IMR-90 (cell line): Measurements from ENCODE around the gene SNRNP35. TPM values are rescaled to one million over a fixed set of nuclear protein-coding genes. Genes with fewer than 3 reads are reported as not detected.

Experiments used
- ATAC-seq: fragments of 200-7000 bp; cut with Tn5 transposase; 2 replicates; pipeline ENCODE4 v1.9.1; 2020; ENCODE audit warnings: low read depth, mild to moderate bottlenecking, moderate library complexity
- BruUV-seq: library from RNA; stranded (reverse); fragments of 400-500 nt; replicated peaks from 2 replicates; lab custom pipeline; 2021; lab: Mats Ljungman, UMichigan
- CTCF ChIA-PET: fragments of 300-600 bp; formaldehyde crosslinking; extraction: SDS; loops from one replicate; lab custom pipeline; 2021; ENCODE audit warnings: antibody characterized with exemption; lab: Yijun Ruan, JAX
- POLR2A ChIA-PET: fragments of 300-600 bp; sonication (Branson Sonifier 250); formaldehyde crosslinking; loops from one replicate; lab custom pipeline; 2022; ENCODE audit warnings: antibody characterized with exemption; ENCODE audit not compliant: unreplicated experiment; lab: Charles Lee
- DNase-seq: peaks from one replicate; pipeline ENCODE4 v3.0.0; 2013
- H2AFZ ChIP-seq: replicated peaks from 2 replicates; pipeline ENCODE3; 2013; ENCODE audit warnings: low read length, mild to moderate bottlenecking; ENCODE audit not compliant: poor library complexity
- H2AK5ac ChIP-seq: 2 replicates; pipeline ENCODE4 v1.6.1; 2013; ENCODE audit warnings: low read depth, low read length, inconsistent platforms
- H2AK9ac ChIP-seq: replicated peaks from 2 replicates; pipeline ENCODE3; 2013; ENCODE audit warnings: mild to moderate bottlenecking, low read depth, low read length, moderate library complexity; ENCODE audit not compliant: poor library complexity
- H2BK120ac ChIP-seq: 2 replicates; pipeline ENCODE4 v1.6.1; 2013; ENCODE audit warnings: low read depth, low read length, inconsistent platforms
- H2BK15ac ChIP-seq: 3 replicates; pipeline ENCODE4 v1.6.1; 2013; ENCODE audit warnings: low read depth, low read length, inconsistent platforms
- H2BK20ac ChIP-seq: 2 replicates; pipeline ENCODE4 v1.6.1; 2013; ENCODE audit warnings: low read depth, mild to moderate bottlenecking, inconsistent platforms, low read length, moderate library complexity
- H2BK5ac ChIP-seq: 2 replicates; pipeline ENCODE4 v1.6.1; 2013; ENCODE audit warnings: mild to moderate bottlenecking, low read depth, low read length, inconsistent platforms; ENCODE audit not compliant: poor library complexity, severe bottlenecking
- H3K14ac ChIP-seq: replicated peaks from 2 replicates; pipeline ENCODE4 v1.6.1; 2013; ENCODE audit warnings: low read depth, low read length, inconsistent platforms
- H3K18ac ChIP-seq: 2 replicates; pipeline ENCODE4 v1.6.1; 2013; ENCODE audit warnings: low read depth, low read length, control low read depth
- H3K23ac ChIP-seq: 2 replicates; pipeline ENCODE4 v1.6.1; 2013; ENCODE audit warnings: low read depth, low read length, inconsistent platforms
- H3K27ac ChIP-seq: 2 replicates; pipeline ENCODE4 v1.5.1; 2013; ENCODE audit warnings: mild to moderate bottlenecking, control low read depth, low read length; ENCODE audit not compliant: insufficient read depth
- H3K27me3 ChIP-seq: 2 replicates; pipeline ENCODE4 v1.6.1; 2013; ENCODE audit warnings: low read length; ENCODE audit not compliant: control insufficient read depth, insufficient read depth
- H3K36me3 ChIP-seq: 2 replicates; pipeline ENCODE4 v1.6.1; 2013; ENCODE audit warnings: low read length, mixed read lengths; ENCODE audit not compliant: control insufficient read depth, insufficient read depth
- H3K4ac ChIP-seq: 2 replicates; pipeline ENCODE4 v1.6.1; 2013; ENCODE audit warnings: low read depth, low read length, inconsistent platforms
- H3K4me1 ChIP-seq: 2 replicates; pipeline ENCODE4 v1.6.1; 2013; ENCODE audit warnings: low read length, mixed read lengths; ENCODE audit not compliant: control insufficient read depth, insufficient read depth
- H3K4me2 ChIP-seq: 2 replicates; pipeline ENCODE4 v1.6.1; 2013; ENCODE audit warnings: low read depth, mild to moderate bottlenecking, control low read depth, low read length, moderate library complexity
- H3K4me3 ChIP-seq: 2 replicates; pipeline ENCODE4 v1.5.1; 2013; ENCODE audit warnings: low read depth, mild to moderate bottlenecking, control low read depth, low read length, moderate library complexity; ENCODE audit not compliant: insufficient read depth
- H3K56ac ChIP-seq: 2 replicates; pipeline ENCODE4 v1.6.1; 2013; ENCODE audit warnings: low read length, inconsistent platforms; ENCODE audit not compliant: insufficient read depth; ENCODE audit errors: extremely low read depth
- H3K79me1 ChIP-seq, 2 experiments: 2 replicates each; pipeline ENCODE4 v1.6.1; 2013; ENCODE audit warnings: low read length in 2 of 2, inconsistent platforms in 1 of 2, low read depth in 1 of 2
- H3K9ac ChIP-seq: 2 replicates; pipeline ENCODE4 v1.6.1; 2013; ENCODE audit warnings: low read depth, low read length, control low read depth
- H3K9me1 ChIP-seq: 2 replicates; pipeline ENCODE4 v1.6.1; 2013; ENCODE audit warnings: low read length, inconsistent platforms; ENCODE audit not compliant: insufficient read depth
- H3K9me3 ChIP-seq: 2 replicates; pipeline ENCODE4 v1.6.1; 2013; ENCODE audit warnings: low read length; ENCODE audit not compliant: control insufficient read depth, insufficient read depth
- H4K20me1 ChIP-seq: 2 replicates; pipeline ENCODE4 v1.6.1; 2013; ENCODE audit warnings: low read length, inconsistent platforms; ENCODE audit not compliant: insufficient read depth
- H4K5ac ChIP-seq: 2 replicates; pipeline ENCODE4 v1.6.1; 2013; ENCODE audit warnings: mild to moderate bottlenecking, low read depth, low read length, control low read depth
- H4K8ac ChIP-seq, 2 experiments: 2 replicates each; pipeline ENCODE4 v1.6.1; 2013; ENCODE audit warnings: low read depth in 2 of 2, low read length in 2 of 2, control low read depth in 1 of 2, inconsistent platforms in 1 of 2
- H4K91ac ChIP-seq: 2 replicates; pipeline ENCODE4 v1.6.1; 2013; ENCODE audit warnings: low read depth, low read length, inconsistent platforms; ENCODE audit not compliant: insufficient read depth
- FOS ChIP-seq: fragments of 150-350 bp; IDR thresholded peaks from 2 replicates; pipeline ENCODE4 v1.6.1; 2016; ENCODE audit warnings: low read depth, low read length
- MAFK ChIP-seq: IDR thresholded peaks from 2 replicates; pipeline ENCODE4 v1.6.1; 2012; ENCODE audit warnings: low read depth, low read length, improper control_type of control experiment
- MXI1 ChIP-seq: IDR thresholded peaks from 2 replicates; pipeline ENCODE4 v1.6.1; 2012; ENCODE audit warnings: low read depth, mild to moderate bottlenecking, low read length, moderate library complexity, borderline replicate concordance
- POLR2A ChIP-seq: IDR thresholded peaks from 2 replicates; pipeline ENCODE4 v1.6.1; 2012; ENCODE audit warnings: mild to moderate bottlenecking, low read depth, low read length
- RAD21 ChIP-seq: IDR thresholded peaks from 2 replicates; pipeline ENCODE4 v1.6.1; 2012; ENCODE audit warnings: low read length, improper control_type of control experiment
- RCOR1 ChIP-seq: IDR thresholded peaks from 2 replicates; pipeline ENCODE4 v1.6.1; 2012; ENCODE audit warnings: mild to moderate bottlenecking, low read length, improper control_type of control experiment; ENCODE audit not compliant: insufficient replicate concordance
- WGBS, 2 experiments: methylation state at CpG; one replicate each; pipeline versions ENCODE4 v1.1.5 to v1.1.7; 2013; ENCODE audit warnings: missing lambda C conversion rate in 2 of 2; ENCODE audit not compliant: insufficient read length in 1 of 2; ENCODE audit errors: extremely low coverage in 2 of 2; 5-methylcytosine and 5-hydroxymethylcytosine counted together
- dilution Hi-C: fragments of 300-500 bp; cut with HindIII; formaldehyde crosslinking; loops from one replicate; pipeline ENCODE4 v1.14.3; 2018; ENCODE audit warnings: low sequenced_read_pairs; ENCODE audit not compliant: unreplicated experiment
- in situ Hi-C: fragments of 300-500 bp; cut with MboI; formaldehyde crosslinking; loops from 3 replicates; pipeline ENCODE4 v1.14.3; 2019; ENCODE audit warnings: low sequenced_read_pairs, inconsistent platforms, mixed read lengths
- intact Hi-C: fragments of 100-400 bp; cut with micrococcal nuclease; formaldehyde crosslinking; loops from 2 replicates; pipeline ENCODE4 v1.10.0; 2022
- polyA plus RNA-seq, 3 experiments: library from polyadenylated mRNA; depleted of rRNA; stranded (reverse); fragments of >200 nt; gene quantifications; 2 replicates each; pipeline ENCODE4 v1.2.3, GENCODE V29; 2012; ENCODE audit warnings: low replicate concordance in 1 of 3
- total RNA-seq: library from RNA; depleted of rRNA; stranded (reverse); fragments of >200 nt; gene quantifications from 2 replicates; pipeline ENCODE4 v1.2.3, GENCODE V29; 2012
- TF ChIP-seq, protein P1 (sequence below): fragments of 150-350 bp; IDR thresholded peaks from 2 replicates; pipeline ENCODE4 v1.6.1; 2016; ENCODE audit warnings: low read depth, mild to moderate bottlenecking, low read length, moderate library complexity, borderline replicate concordance
- TF ChIP-seq, protein P2 (sequence below): conservative IDR thresholded peaks from 2 replicates; pipeline ENCODE4 v1.5.1; 2012; ENCODE audit warnings: mild to moderate bottlenecking, low read depth, low read length, improper control_type of control experiment
- TF ChIP-seq, protein P3 (sequence below): fragments of 150-350 bp; IDR thresholded peaks from 2 replicates; pipeline ENCODE4 v1.6.1; 2017; ENCODE audit warnings: mild to moderate bottlenecking, antibody characterized with exemption, low read length, low read depth

The SNRNP35 gene
- total and polyA plus RNA-seq, 2 of the 4 experiments (the other 2 are of a cell fraction) = 4.7 to 15.4 TPM

DNA sequence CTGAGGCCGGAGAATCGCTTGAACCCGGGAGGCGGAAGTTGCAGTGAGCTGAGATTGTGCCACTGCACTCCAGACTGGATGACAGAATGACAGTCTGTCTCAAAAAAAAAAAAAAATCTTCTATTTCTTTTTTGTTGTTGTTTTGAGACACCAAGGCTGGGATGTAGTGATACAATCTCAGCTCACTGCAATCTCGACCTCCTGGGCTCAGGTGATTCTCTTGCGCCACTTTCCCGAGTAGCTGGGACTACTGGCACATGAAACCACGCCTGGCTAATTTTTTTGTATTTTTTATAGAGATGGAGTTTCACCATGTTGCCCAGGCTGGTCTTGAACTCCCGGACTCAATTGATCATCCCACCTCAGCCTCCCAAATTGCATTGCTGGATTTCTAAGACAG is 7.3 kb upstream of the SNRNP35 start:
- WGBS, 2 experiments = no CpG with 5 or more reads among the region's 9 CpGs
- H2AK9ac ChIP-seq = no peak overlapping the region
- no peak overlapping the region for H2BK20ac ChIP-seq
- DNase-seq (no peak), ATAC-seq (no peak)
- BruUV-seq = no TSS peak
- no peaks in the 10 kb centered on the region for H3K9me3 ChIP-seq
- ChIA-PET POLR2A (no interaction called here), CTCF (no interaction called here)
- no peak for TF ChIP-seq POLR2A
- TF ChIP-seq MAFK = no peak
- TF ChIP-seq, protein P1, sequence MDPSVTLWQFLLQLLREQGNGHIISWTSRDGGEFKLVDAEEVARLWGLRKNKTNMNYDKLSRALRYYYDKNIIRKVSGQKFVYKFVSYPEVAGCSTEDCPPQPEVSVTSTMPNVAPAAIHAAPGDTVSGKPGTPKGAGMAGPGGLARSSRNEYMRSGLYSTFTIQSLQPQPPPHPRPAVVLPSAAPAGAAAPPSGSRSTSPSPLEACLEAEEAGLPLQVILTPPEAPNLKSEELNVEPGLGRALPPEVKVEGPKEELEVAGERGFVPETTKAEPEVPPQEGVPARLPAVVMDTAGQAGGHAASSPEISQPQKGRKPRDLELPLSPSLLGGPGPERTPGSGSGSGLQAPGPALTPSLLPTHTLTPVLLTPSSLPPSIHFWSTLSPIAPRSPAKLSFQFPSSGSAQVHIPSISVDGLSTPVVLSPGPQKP = no peak
- no peak for TF ChIP-seq RCOR1
- no peak for TF ChIP-seq MXI1
- TF ChIP-seq RAD21 = no peak
- TF ChIP-seq, protein P2, sequence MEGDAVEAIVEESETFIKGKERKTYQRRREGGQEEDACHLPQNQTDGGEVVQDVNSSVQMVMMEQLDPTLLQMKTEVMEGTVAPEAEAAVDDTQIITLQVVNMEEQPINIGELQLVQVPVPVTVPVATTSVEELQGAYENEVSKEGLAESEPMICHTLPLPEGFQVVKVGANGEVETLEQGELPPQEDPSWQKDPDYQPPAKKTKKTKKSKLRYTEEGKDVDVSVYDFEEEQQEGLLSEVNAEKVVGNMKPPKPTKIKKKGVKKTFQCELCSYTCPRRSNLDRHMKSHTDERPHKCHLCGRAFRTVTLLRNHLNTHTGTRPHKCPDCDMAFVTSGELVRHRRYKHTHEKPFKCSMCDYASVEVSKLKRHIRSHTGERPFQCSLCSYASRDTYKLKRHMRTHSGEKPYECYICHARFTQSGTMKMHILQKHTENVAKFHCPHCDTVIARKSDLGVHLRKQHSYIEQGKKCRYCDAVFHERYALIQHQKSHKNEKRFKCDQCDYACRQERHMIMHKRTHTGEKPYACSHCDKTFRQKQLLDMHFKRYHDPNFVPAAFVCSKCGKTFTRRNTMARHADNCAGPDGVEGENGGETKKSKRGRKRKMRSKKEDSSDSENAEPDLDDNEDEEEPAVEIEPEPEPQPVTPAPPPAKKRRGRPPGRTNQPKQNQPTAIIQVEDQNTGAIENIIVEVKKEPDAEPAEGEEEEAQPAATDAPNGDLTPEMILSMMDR = no peak
- no peak for TF ChIP-seq FOS
- TF ChIP-seq, protein P3, sequence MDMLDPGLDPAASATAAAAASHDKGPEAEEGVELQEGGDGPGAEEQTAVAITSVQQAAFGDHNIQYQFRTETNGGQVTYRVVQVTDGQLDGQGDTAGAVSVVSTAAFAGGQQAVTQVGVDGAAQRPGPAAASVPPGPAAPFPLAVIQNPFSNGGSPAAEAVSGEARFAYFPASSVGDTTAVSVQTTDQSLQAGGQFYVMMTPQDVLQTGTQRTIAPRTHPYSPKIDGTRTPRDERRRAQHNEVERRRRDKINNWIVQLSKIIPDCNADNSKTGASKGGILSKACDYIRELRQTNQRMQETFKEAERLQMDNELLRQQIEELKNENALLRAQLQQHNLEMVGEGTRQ = no peak
- no peak overlapping the region for H2AK5ac ChIP-seq
- H4K91ac ChIP-seq = no peak overlapping the region
- H3K18ac ChIP-seq = no peak overlapping the region
- H3K56ac ChIP-seq = no peak overlapping the region
- no peak overlapping the region for H2BK15ac ChIP-seq
- H4K20me1 ChIP-seq = no peaks in the 10 kb centered on the region
- H3K79me1 ChIP-seq = no peaks in the 10 kb centered on the region
- H3K9ac ChIP-seq = no peak overlapping the region
- H3K4me1 ChIP-seq = peaks cover 3% of the 10 kb centered on the region; the same call in 1 of the 2 replicates
- H2AFZ ChIP-seq = no peak overlapping the region
- H3K14ac ChIP-seq = no peak overlapping the region
- intact Hi-C loops = no loop called here
- peaks cover 4% of the 10 kb centered on the region; the same call in 1 of the 2 replicates for H3K9me1 ChIP-seq
- no peak overlapping the region for H2BK5ac ChIP-seq
- no peaks in the 10 kb centered on the region for H3K27me3 ChIP-seq
- no peak overlapping the region for H3K23ac ChIP-seq
- no peak overlapping the region for H3K4ac ChIP-seq
- no peak overlapping the region for H2BK120ac ChIP-seq
- no peak overlapping the region for H4K5ac ChIP-seq
- H3K27ac ChIP-seq = no peak overlapping the region
- no peak overlapping the region for H4K8ac ChIP-seq
- H3K36me3 ChIP-seq = no peaks in the 10 kb centered on the region
- in situ Hi-C loops = no loop called here
- H3K4me3 ChIP-seq = no peak overlapping the region
- H3K4me2 ChIP-seq = no peak overlapping the region
- dilution Hi-C loops = no loop called here
